Suprapubic skin (tissue), 4 donors: ENCODE data around the gene CIAO1. TPM values are rescaled to one million over a fixed set of nuclear protein-coding genes. Genes with fewer than 3 reads are reported as not detected.

Experiments used
- DNase-seq, 2 donors: peaks; one replicate each; pipeline ENCODE4 v3.0.0-alpha.2; 2019; ENCODE audit warnings: low spot score in 2 of 2
- H3K27ac ChIP-seq: fragments of 200-600 bp; sonication (generic); one replicate; pipeline ENCODE4 v1.5.1; 2019
- H3K27me3 ChIP-seq: fragments of 200-600 bp; sonication (generic); one replicate; pipeline ENCODE4 v1.5.1; 2019
- H3K36me3 ChIP-seq: fragments of 200-600 bp; sonication (generic); one replicate; pipeline ENCODE4 v1.5.1; 2019
- H3K4me1 ChIP-seq: fragments of 200-600 bp; sonication (generic); one replicate; pipeline ENCODE4 v1.5.1; 2019
- H3K4me3 ChIP-seq: fragments of 200-600 bp; sonication (generic); one replicate; pipeline ENCODE4 v1.5.1; 2019; ENCODE audit warnings: mild to moderate bottlenecking
- H3K9me3 ChIP-seq: fragments of 200-600 bp; sonication (generic); one replicate; pipeline ENCODE4 v1.5.1; 2019
- CTCF ChIP-seq, 2 donors: fragments of 200-600 bp in 1 of 2; fragments of 450-650 bp in 1 of 2; sonication (generic) in 1 of 2; IDR thresholded peaks; one replicate each; pipeline ENCODE4 v1.5.1; 2016 to 2019; ENCODE audit warnings: antibody characterized with exemption in 2 of 2, mild to moderate bottlenecking in 1 of 2, moderate library complexity in 1 of 2
- EP300 ChIP-seq: sonication (generic); formaldehyde crosslinking; IDR thresholded peaks from one replicate; pipeline ENCODE4 v1.6.1; 2017; ENCODE audit warnings: antibody characterized with exemption
- POLR2A ChIP-seq, 2 donors: fragments of 450-650 bp; IDR thresholded peaks; one replicate each; pipeline ENCODE4 v1.6.1; 2017; ENCODE audit warnings: antibody characterized with exemption in 2 of 2, mild to moderate bottlenecking in 2 of 2, moderate library complexity in 2 of 2
- POLR2AphosphoS5 ChIP-seq, 3 donors: sonication (generic); formaldehyde crosslinking; IDR thresholded peaks; one replicate each; pipeline ENCODE4 v1.6.1; 2017; ENCODE audit warnings: antibody characterized with exemption in 3 of 3
- WGBS: methylation state at CpG from one replicate; pipeline ENCODE4 v1.1.5; 2018; 5-methylcytosine and 5-hydroxymethylcytosine counted together
- total RNA-seq, 4 donors: library from RNA; depleted of rRNA; stranded (reverse); fragments of >200 nt; gene quantifications; one replicate each; pipeline ENCODE4 v1.1.0, GENCODE V29; 2016

CIAO1 gene
- total RNA-seq, 4 donors from 2014 or later: 107 to 143 (median 110) TPM

GRCh38 chr2:96261328-96262003 is 4.6 kb upstream of the CIAO1 start:
- no peak for DNase-seq
- H3K36me3 ChIP-seq: no peaks in the 10 kb centered on the region
- H3K9me3 ChIP-seq: no peaks in the 10 kb centered on the region
- TF ChIP-seq CTCF (IDR thresholded peaks at IDR 0.05) (no peak), POLR2A (IDR thresholded peaks at IDR 0.05) (no peak), POLR2AphosphoS5 (IDR thresholded peaks at IDR 0.05) (no peak), EP300 (no peak)
- H3K4me1 ChIP-seq: peaks cover 79% of the 10 kb centered on the region
- no peak overlapping the region for H3K4me3 ChIP-seq
- WGBS: 87% methylated on average over 6 of the region's 6 CpGs
- no peaks in the 10 kb centered on the region for H3K27me3 ChIP-seq
- peak overlapping the region; percentile 82 for H3K27ac ChIP-seq

GRCh38 chr2:96262306-96262705 is 3.7 kb upstream of the CIAO1 start:
- TF ChIP-seq POLR2A (IDR thresholded peaks at IDR 0.05) (no peak), POLR2AphosphoS5 (IDR thresholded peaks at IDR 0.05) (no peak), CTCF (IDR thresholded peaks at IDR 0.05) (no peak), EP300 (no peak)
- H3K9me3 ChIP-seq: no peaks in the 10 kb centered on the region
- no peak overlapping the region for H3K27ac ChIP-seq
- no peak overlapping the region for H3K4me3 ChIP-seq
- H3K27me3 ChIP-seq: no peaks in the 10 kb centered on the region
- no peak for DNase-seq
- no peaks in the 10 kb centered on the region for H3K36me3 ChIP-seq
- 50% methylated on average over 2 of the region's 2 CpGs for WGBS
- peaks cover 84% of the 10 kb centered on the region for H3K4me1 ChIP-seq

GRCh38 chr2:96264086-96264485 is 1.9 kb upstream of the CIAO1 start:
- DNase-seq: no peak
- H3K9me3 ChIP-seq: no peaks in the 10 kb centered on the region
- peaks cover 15% of the 10 kb centered on the region for H3K36me3 ChIP-seq
- peak overlapping the region; percentile 94 for H3K4me3 ChIP-seq
- 62% methylated on average over 4 of the region's 4 CpGs for WGBS
- no peaks in the 10 kb centered on the region for H3K27me3 ChIP-seq
- H3K4me1 ChIP-seq: peaks cover 70% of the 10 kb centered on the region
- TF ChIP-seq POLR2AphosphoS5 (IDR thresholded peaks at IDR 0.05) (no peak), POLR2A (IDR thresholded peaks at IDR 0.05) (no peak), CTCF (IDR thresholded peaks at IDR 0.05) (no peak), EP300 (no peak)
- H3K27ac ChIP-seq: no peak overlapping the region

- TF ChIP-seq POLR2A (IDR thresholded peaks at IDR 0.05): no peak
- TF ChIP-seq CTCF (IDR thresholded peaks at IDR 0.05): peak in 1 of 2 donors; percentile 5
- no peak for TF ChIP-seq EP300
- TF ChIP-seq POLR2AphosphoS5 (IDR thresholded peaks at IDR 0.05): no peak
- Histone ChIP-seq H3K27ac (peak overlapping the region; percentile 94), H3K36me3 (peaks cover 22% of the 10 kb centered on the region), H3K27me3 (no peaks in the 10 kb centered on the region), H3K9me3 (no peaks in the 10 kb centered on the region), H3K4me3 (peak overlapping the region; percentile 94), H3K4me1 (peaks cover 63% of the 10 kb centered on the region)
- 21% methylated on average over 19 of the region's 33 CpGs for WGBS
- DNase-seq: peak in 1 of 2 donors; percentile 76
Observed at GRCh38 chr2:96264656-96265348, 1.2 kb upstream of the CIAO1 start.

- no peaks in the 10 kb centered on the region for H3K9me3 ChIP-seq
- 0% methylated on average over 13 of the region's 49 CpGs for WGBS
- H3K27me3 ChIP-seq: no peaks in the 10 kb centered on the region
- H3K36me3 ChIP-seq: peaks cover 28% of the 10 kb centered on the region
- H3K4me3 ChIP-seq: peak overlapping the region; percentile 94
- peak; percentile 85 to 88 for DNase-seq
- TF ChIP-seq POLR2AphosphoS5 (IDR thresholded peaks at IDR 0.05) (no peak), EP300 (no peak), CTCF (IDR thresholded peaks at IDR 0.05) (no peak), POLR2A (IDR thresholded peaks at IDR 0.05) (no peak)
- H3K27ac ChIP-seq: peak overlapping the region; percentile 94
- peaks cover 57% of the 10 kb centered on the region for H3K4me1 ChIP-seq
Observed at GRCh38 chr2:96265349-96265839, 631 bp upstream of the CIAO1 start.
